GOT3 (cell line): Measurements from ENCODE around the gene ELMOD3.
"Not testable (repeated sequence)": the region's sequence is repeated elsewhere in the genome, so short reads cannot be mapped to it uniquely, and the experiment has no call there.

Experiments used
- DNase-seq: peaks from one replicate; lab custom pipeline; 2025; ENCODE audit warnings: mixed read lengths; lab: John Stamatoyannopoulos, UW

The ELMOD3 gene

GRCh38 chr2:85329181-85329651 is 25.4 kb upstream of the ELMOD3 start:
- DNase-seq, result no peak

- DNase-seq, result not testable (repeated sequence)
These were observed 24.9 kb upstream of the ELMOD3 start for GRCh38 chr2:85329701-85330100.

DNA sequence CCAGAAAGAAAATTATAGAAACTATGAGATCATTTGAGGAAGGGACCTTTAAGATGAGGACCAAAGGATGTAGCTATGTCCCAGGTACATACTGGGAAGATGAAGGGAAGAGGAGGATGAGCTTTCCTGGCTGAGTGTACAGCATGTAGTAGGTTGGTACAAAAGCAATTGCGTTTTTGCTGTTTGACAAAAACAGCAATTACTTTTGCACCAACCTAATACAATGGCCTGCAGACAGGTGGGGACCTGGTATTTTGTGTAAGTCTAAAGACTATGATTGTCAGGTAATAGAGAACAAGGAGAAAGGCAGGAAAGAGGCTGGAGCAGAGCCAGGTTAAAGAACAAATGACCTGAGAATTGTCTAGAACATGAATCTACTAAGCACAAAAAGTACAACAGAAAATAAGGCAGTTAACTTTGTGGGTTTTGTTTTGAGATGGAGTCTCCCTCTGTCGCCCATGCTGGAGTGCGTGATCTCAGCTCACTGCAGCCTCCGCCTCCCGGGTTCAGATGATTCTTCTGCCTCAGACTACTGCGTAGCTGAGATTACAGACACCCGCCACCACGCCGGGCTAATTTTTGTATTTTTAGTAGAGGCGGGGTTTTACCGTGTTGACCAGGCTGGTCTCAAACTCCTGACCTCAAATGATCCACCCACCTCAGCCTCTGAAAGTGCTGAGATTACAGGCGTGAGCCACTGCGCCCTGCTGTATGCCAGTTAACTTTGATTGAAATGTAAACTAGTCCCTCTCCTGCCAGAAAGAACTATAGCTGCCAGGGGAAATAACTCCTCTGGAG is 23.5 kb upstream of the ELMOD3 start:
- DNase-seq, result no peak

DNA sequence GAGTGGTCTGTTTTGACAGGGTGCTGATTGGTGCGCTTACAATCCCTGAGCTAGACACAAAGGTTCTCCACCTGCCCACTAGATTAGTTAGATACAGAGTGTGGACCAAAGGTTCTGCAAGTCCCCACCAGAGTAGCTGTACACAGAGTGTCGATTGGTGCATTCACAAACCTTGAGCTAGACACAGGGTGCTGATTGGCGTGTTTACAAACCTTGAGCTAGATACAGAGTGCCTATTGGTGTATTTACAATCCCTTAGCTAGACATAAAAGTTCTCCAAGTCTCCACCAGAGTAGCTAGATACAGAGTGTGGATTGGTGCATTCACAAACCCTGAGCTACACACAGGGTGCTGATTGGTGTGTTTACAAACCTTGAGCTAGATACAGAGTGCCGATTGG is 20.7 kb upstream of the ELMOD3 start:
- not testable (repeated sequence) for DNase-seq

DNA sequence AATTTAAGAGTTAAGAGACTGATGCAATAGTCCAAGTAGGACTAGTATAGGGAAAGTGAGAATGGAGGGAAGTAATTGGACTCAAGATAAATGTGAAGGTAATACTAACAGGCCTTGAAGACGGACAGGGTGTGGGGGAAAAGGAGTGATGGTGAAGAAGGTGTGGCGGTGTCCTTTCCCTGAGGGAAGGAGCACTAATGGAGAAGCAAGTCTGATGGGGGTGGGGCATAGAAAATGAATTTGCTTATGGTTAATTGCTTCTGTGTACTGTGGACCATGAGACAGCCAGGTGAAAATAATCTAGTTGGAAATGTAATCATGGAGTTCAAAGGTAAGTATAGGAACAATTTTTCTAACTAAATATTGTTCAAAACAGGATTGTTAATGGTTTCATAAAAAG is 19.6 kb upstream of the ELMOD3 start:
- DNase-seq, result no peak

- no peak for DNase-seq
These were observed 14.3 kb upstream of the ELMOD3 start for GRCh38 chr2:85340034-85340892.

DNA sequence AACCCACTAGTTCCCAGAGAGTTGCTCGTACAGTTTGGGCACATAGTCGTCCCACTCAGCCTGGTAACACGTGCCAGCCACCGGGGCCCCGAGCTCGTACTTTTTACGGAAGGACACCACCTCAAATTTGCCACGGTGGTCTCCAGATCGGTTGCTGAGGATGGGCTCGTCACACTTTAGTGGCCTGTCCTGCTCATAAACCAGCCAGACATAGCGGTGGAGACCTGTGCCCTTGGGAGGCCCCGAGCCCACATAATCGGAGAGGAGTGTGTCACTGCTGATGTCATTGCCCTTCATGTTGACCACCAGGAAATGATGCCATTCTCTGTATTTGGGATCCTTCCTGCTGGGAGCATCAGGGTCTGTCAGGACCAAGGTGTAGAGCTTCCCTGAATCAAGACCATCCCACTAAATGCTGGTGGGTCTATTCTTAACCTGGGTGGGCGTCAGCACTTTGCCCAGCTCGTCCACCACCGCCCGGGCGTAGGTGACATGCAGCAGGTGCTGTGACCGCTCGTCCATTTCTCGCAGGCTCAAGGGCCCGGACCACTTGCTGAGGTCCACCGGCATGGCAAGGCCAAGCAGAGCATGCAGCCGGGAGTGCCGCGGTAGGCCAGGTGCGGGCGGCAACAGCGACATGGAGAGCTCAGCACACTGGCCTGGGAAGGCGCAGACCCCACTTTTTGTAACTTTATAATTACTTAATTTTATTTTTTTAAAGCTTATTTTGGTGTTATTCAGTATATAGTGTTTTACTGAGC is 13.1 kb upstream of the ELMOD3 start:
- no peak for DNase-seq

- no peak for DNase-seq
These were observed 12.4 kb upstream of the ELMOD3 start for GRCh38 chr2:85342156-85342555.

DNA sequence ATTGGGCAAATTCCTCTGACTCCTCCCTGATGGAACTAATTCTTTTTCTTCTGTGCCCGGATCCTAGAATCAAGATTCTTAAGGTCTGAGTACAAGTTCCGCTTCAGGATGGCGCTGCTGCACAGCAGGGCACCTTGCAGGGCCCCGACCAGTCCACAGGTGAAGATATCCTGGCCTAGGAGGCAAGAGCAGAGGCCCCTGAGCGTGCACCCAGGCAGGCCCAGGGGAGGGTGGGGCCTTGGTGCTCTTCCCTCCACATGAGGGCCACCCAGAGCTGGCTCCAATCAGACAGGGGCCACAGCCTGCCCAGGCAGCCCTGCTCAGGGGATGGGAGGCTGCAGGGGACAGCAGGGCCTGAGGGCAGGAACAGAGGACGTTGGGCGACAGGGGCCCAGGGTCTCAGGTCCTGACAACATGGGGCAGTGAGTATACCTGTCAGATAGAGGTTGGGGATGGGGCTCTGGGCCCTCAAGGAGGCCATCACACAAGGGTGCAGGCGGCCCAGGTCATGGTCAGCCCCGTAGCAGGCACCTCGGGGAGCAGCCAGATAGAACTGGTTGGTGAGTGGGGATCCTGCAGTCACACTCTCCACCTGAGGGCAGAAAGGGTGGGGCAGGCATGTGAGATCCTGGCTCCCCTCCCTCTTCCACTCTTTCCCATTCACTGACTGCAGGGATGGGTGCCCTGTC is 11.2 kb upstream of the ELMOD3 start:
- DNase-seq, result not testable (repeated sequence)

GRCh38 chr2:85344356-85344954 is 10.1 kb upstream of the ELMOD3 start:
- DNase-seq, result no peak

DNA sequence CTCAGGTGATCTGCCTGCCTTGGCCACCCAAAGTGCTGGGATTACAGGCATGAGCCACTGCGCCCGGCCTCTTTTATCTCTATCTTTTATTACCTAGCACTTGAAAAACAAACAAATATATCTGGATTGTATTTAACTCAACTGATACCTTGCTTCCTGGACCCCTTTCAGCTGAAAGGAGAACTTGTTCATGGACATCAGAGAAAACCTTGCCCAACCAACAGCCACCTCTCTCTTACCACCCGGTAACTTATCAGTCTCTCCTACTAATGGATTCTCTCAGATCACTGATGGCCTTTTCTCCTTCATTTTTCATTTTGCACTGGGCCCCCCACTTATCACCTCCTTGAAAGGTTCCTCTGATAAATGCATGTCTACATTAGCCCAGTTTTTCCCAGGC is 7.0 kb upstream of the ELMOD3 start:
- no peak for DNase-seq

DNA sequence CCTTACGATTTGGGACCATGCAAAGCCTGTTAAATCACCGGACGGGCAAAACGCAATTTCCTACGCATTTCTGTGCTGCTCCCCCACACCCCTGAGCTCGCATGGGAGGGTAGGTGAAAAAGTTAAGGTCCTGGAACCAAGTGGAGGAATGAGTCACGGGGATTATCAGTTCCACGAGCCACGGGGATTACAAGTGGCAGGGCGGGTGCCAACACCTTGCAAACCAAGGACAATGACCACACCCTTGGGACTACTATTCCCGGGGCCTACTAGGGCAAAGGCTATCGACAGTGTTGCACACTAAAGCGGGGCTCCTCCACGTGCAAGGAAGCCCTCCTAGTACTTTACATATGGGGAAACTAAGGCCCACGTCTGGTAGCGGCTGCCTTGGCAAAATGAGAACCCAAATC is 688 bp upstream of the ELMOD3 start:
- DNase-seq, result no peak

GRCh38 chr2:85355073-85355410 is 473 bp downstream of the ELMOD3 start:
- no peak for DNase-seq

- no peak for DNase-seq
These were observed 952 bp downstream of the ELMOD3 start for GRCh38 chr2:85355521-85355920.

- DNase-seq, result no peak
These were observed 1.6 kb downstream of the ELMOD3 start for GRCh38 chr2:85356186-85356585.

- DNase-seq, result no peak
These were observed 3.2 kb downstream of the ELMOD3 start for GRCh38 chr2:85357736-85358135.

GRCh38 chr2:85362653-85363387 is 8.3 kb downstream of the ELMOD3 start:
- not testable (repeated sequence) for DNase-seq

DNA sequence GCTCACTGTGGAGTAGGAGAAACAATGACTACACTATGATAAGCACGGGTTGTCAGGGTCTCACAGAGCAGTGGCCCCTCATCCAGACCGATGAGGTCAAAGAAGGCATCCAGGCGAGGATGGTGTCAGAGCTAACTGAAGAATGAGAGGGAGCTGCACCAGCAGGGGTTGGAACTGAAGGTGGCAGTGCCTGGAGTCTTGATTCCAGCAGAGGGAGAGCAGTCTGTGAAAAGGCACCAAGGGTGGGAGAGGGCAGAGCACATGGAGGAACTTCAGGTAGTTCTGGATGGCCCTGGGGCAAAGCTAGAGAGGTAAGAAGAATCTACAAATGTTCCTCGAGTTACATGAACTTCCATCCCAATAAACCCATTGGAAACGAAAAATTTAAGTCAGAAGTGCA is 12.6 kb downstream of the ELMOD3 start:
- no peak for DNase-seq

GRCh38 chr2:85368921-85369320 is 14.4 kb downstream of the ELMOD3 start:
- DNase-seq, result no peak

- no peak for DNase-seq
These were observed 14.9 kb downstream of the ELMOD3 start for GRCh38 chr2:85369500-85369899.

DNA sequence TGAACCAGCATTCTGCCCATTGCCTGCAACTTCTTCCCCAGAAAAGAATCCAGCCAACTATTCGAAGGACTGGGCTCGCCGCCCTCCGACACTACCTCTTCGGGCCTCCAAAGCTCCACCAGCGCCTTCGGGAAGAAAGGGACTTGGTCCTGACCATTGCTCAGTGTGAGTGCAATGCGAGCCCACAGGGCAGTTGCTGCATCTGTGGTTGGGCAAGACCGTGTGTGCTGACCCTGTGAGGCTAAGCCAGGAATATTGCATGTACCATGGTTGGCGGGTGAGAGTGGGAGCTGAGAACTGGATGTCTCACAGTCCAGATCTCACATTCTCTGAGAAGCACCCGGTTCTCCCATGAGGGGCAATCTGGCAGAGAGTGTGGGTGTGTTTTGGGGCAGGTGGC is 16.5 kb downstream of the ELMOD3 start:
- DNase-seq, result no peak
